Suprapubic skin (tissue), 4 donors: ENCODE measurements around the gene RFC2. TPM values are rescaled to one million over a fixed set of nuclear protein-coding genes. Genes with fewer than 3 reads are reported as not detected.
"Not testable (repeated sequence)": the region's sequence is repeated elsewhere in the genome, so short reads cannot be mapped to it uniquely, and the experiment has no call there.

Experiments
- DNase-seq, 2 donors: peaks; one replicate each; pipeline ENCODE4 v3.0.0-alpha.2; 2019; ENCODE audit warnings: low spot score in 2 of 2
- H3K27ac ChIP-seq: fragments of 200-600 bp; sonication (generic); one replicate; pipeline ENCODE4 v1.5.1; 2019
- H3K27me3 ChIP-seq: fragments of 200-600 bp; sonication (generic); one replicate; pipeline ENCODE4 v1.5.1; 2019
- H3K36me3 ChIP-seq: fragments of 200-600 bp; sonication (generic); one replicate; pipeline ENCODE4 v1.5.1; 2019
- H3K4me1 ChIP-seq: fragments of 200-600 bp; sonication (generic); one replicate; pipeline ENCODE4 v1.5.1; 2019
- H3K4me3 ChIP-seq: fragments of 200-600 bp; sonication (generic); one replicate; pipeline ENCODE4 v1.5.1; 2019; ENCODE audit warnings: mild to moderate bottlenecking
- H3K9me3 ChIP-seq: fragments of 200-600 bp; sonication (generic); one replicate; pipeline ENCODE4 v1.5.1; 2019
- EP300 ChIP-seq: sonication (generic); formaldehyde crosslinking; IDR thresholded peaks from one replicate; pipeline ENCODE4 v1.6.1; 2017; ENCODE audit warnings: antibody characterized with exemption
- POLR2A ChIP-seq, 2 donors: fragments of 450-650 bp; IDR thresholded peaks; one replicate each; pipeline ENCODE4 v1.6.1; 2017; ENCODE audit warnings: antibody characterized with exemption in 2 of 2, mild to moderate bottlenecking in 2 of 2, moderate library complexity in 2 of 2
- POLR2AphosphoS5 ChIP-seq, 3 donors: sonication (generic); formaldehyde crosslinking; IDR thresholded peaks; one replicate each; pipeline ENCODE4 v1.6.1; 2017; ENCODE audit warnings: antibody characterized with exemption in 3 of 3
- WGBS: methylation state at CpG from one replicate; pipeline ENCODE4 v1.1.5; 2018; 5-methylcytosine and 5-hydroxymethylcytosine counted together
- total RNA-seq, 4 donors: library from RNA; depleted of rRNA; stranded (reverse); fragments of >200 nt; gene quantifications; one replicate each; pipeline ENCODE4 v1.1.0, GENCODE V29; 2016
- TF ChIP-seq, protein P1 (sequence below), 2 donors: fragments of 200-600 bp in 1 of 2; fragments of 450-650 bp in 1 of 2; sonication (generic) in 1 of 2; IDR thresholded peaks; one replicate each; pipeline ENCODE4 v1.5.1; 2016 to 2019; ENCODE audit warnings: antibody characterized with exemption in 2 of 2, mild to moderate bottlenecking in 1 of 2, moderate library complexity in 1 of 2

Gene RFC2
- total RNA-seq, 4 donors from 2014 or later, result 15.0 to 17.2 (median 16.4) TPM

DNA sequence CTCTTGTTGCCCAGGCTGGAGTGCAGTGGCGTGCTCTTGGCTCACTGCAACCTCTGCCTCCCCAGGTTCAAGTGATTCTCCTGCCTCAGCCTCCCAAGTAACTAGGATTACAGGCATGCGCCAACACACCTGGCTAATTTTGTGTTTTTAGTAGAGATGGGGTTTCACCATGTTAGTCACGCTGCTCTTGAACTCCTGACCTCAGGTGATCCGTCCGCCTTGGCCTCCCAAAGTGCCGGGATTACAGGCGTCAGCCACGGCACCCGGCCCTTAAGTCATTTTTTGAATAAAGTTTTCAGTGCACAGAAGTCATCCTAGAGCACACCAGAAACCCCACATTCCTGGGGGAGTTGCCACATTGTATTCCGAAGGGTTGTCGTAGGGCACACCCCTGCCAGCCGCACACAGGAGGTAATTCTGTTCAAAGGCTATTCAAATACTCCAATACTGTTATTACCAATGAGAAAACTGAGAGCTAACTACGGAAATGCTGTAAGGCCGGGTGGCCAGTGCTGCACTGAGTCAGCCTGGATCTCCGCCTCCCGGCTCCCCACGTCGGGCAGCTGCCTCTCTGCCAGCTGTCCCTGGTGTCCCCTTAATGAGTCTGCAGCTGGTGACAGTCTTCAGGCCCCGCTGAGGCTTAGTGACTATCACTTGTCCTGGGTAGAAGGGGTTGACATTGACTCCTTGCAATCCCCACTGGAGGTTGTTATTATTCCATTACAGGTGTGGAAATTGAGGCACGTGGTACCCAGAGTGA, 8.6 kb upstream of the RFC2 start:
- no peak overlapping the region for H3K27ac ChIP-seq
- no peaks in the 10 kb centered on the region for H3K27me3 ChIP-seq
- TF ChIP-seq POLR2A (IDR thresholded peaks at IDR 0.05) (no peak), EP300 (no peak), POLR2AphosphoS5 (IDR thresholded peaks at IDR 0.05) (no peak)
- TF ChIP-seq, protein P1, sequence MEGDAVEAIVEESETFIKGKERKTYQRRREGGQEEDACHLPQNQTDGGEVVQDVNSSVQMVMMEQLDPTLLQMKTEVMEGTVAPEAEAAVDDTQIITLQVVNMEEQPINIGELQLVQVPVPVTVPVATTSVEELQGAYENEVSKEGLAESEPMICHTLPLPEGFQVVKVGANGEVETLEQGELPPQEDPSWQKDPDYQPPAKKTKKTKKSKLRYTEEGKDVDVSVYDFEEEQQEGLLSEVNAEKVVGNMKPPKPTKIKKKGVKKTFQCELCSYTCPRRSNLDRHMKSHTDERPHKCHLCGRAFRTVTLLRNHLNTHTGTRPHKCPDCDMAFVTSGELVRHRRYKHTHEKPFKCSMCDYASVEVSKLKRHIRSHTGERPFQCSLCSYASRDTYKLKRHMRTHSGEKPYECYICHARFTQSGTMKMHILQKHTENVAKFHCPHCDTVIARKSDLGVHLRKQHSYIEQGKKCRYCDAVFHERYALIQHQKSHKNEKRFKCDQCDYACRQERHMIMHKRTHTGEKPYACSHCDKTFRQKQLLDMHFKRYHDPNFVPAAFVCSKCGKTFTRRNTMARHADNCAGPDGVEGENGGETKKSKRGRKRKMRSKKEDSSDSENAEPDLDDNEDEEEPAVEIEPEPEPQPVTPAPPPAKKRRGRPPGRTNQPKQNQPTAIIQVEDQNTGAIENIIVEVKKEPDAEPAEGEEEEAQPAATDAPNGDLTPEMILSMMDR (IDR thresholded peaks at IDR 0.05), result no peak
- no peaks in the 10 kb centered on the region for H3K9me3 ChIP-seq
- H3K4me3 ChIP-seq, result no peak overlapping the region
- DNase-seq, result no peak
- no peaks in the 10 kb centered on the region for H3K4me1 ChIP-seq
- H3K36me3 ChIP-seq, result no peaks in the 10 kb centered on the region
- WGBS, result 87% methylated on average over 19 of the region's 20 CpGs

DNA sequence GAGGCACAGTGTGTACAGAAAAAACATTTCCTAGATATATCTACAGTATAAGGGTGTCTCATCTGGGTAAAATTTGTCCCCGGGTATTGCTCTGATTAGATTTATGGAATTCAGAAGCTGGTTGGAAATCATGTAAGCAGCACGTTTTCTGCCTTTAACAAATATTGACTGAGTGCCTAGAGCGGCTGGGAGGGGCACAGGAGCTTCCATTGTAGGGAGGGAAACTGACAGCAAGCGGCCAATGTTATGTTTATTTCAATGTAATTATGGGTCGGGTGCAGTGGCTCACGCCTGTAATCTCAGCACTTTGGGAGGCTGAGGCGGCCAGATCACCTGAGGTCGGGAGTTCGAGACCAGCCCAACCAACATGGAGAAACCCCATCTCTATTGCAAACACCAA, 4.4 kb upstream of the RFC2 start:
- DNase-seq, result no peak
- no peak for TF ChIP-seq POLR2A (IDR thresholded peaks at IDR 0.05)
- no peak for TF ChIP-seq POLR2AphosphoS5 (IDR thresholded peaks at IDR 0.05)
- TF ChIP-seq EP300, result no peak
- TF ChIP-seq, protein P1 (IDR thresholded peaks at IDR 0.05), result no peak
- Histone ChIP-seq H3K27ac (no peak overlapping the region), H3K4me1 (peaks cover 14% of the 10 kb centered on the region), H3K4me3 (no peak overlapping the region), H3K27me3 (no peaks in the 10 kb centered on the region), H3K36me3 (no peaks in the 10 kb centered on the region), H3K9me3 (no peaks in the 10 kb centered on the region)
- WGBS, result 81% methylated on average over 9 of the region's 9 CpGs

DNA sequence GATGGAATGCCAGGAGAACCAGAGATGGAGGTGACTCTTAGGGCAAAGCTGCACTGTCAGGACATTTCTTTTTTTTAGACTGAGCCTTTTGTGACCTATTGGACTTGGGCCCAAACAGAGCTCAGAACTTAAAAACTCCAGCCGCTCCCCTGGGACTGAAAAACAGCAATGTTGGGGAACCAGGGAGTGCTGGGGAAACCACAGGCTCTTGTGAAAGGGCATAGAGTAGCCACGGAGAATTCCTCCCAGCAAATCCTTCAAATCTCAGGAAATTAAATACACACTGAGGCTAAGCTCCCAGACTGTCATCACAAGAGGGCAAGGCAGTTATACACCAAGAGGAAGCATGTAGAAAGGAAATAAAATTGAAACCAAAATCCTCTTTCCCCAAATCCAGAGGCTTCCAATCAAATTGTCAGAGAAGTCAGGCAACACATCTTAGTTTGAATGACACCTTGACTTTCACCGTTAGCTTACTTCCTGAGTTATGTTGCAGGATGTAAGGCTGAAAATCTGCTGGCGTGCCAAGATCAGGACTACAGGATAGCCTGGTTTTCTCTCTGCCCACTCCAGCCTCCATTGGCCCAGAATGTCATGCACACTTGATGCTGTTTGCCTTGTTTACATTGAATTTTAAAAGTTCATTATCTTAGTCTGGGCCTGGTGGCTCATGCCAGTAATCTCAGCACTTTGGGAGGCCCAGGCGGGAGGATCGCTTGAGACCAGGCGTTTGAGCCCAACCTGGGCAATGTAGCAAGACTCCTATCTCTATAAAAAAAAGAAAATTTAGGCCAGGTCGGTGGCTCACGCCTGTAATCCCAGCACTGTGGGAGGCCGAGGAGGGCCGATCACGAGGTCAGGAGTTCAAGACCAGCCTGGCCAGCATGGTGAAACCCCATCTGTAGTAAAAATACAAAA, 2.6 kb upstream of the RFC2 start:
- no peaks in the 10 kb centered on the region for H3K27me3 ChIP-seq
- no peaks in the 10 kb centered on the region for H3K9me3 ChIP-seq
- WGBS, result 83% methylated on average over 12 of the region's 12 CpGs
- no peaks in the 10 kb centered on the region for H3K36me3 ChIP-seq
- peaks cover 24% of the 10 kb centered on the region for H3K4me1 ChIP-seq
- TF ChIP-seq POLR2AphosphoS5 (IDR thresholded peaks at IDR 0.05) (no peak), EP300 (no peak)
- TF ChIP-seq, protein P1 (IDR thresholded peaks at IDR 0.05), result no peak
- H3K4me3 ChIP-seq, result no peak overlapping the region
- no peak for DNase-seq
- no peak overlapping the region for H3K27ac ChIP-seq

DNA sequence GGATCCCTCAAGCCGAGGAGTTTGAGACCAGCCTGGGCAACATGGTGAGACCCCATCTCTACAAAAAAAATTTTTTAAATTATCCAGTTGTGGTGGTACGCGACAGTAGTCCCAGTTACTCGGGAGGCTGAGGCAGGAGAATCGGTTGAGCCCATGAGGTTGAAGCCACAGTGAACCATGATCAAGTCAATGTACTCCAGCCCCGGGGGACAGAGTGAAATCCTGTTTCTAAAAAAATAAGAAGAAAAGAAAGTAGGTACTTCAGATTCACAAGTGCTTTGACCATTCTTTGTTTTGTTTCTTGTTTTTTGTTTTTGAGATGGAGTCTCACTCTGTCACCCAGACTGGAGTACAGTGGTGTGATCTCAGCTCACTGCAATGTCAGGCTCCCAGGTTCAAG, 1.3 kb upstream of the RFC2 start:
- H3K27ac ChIP-seq, result not testable (repeated sequence)

DNA sequence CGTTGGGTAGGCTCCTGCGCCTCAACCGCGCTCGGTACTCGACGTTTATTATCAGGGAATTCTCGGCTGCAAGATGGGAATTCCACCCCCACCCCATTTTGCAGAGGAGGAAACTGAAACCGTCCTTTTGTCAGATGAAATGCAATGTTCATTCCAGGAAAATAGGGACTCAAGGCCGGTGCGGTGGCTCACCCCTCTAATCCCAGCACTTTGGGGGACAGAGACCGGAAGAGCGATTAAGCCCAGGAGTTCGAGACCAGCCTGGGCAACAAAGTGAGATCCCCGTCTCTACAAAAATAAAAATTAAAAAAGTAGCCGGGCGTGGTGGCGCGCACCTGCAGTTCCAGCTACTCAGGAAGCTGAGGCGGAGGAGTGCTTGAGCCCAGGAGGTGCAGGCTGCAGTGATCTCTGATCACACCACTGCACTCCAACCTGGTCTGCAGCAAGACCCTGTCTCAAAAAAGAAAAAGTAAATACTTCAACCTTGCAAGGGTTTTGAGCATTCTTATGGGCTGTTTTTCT, 720 bp upstream of the RFC2 start:
- WGBS, result 18% methylated on average over 20 of the region's 20 CpGs

More for the DNA sequence above, 1.3 kb upstream of the RFC2 start:
- not testable (repeated sequence) for H3K4me3 ChIP-seq, DNase-seq, H3K9me3 ChIP-seq, H3K27me3 ChIP-seq
- H3K36me3 ChIP-seq, result peaks cover 10% of the 10 kb centered on the region
- peaks cover 24% of the 10 kb centered on the region for H3K4me1 ChIP-seq
- 91% methylated on average over 6 of the region's 6 CpGs for WGBS

DNA sequence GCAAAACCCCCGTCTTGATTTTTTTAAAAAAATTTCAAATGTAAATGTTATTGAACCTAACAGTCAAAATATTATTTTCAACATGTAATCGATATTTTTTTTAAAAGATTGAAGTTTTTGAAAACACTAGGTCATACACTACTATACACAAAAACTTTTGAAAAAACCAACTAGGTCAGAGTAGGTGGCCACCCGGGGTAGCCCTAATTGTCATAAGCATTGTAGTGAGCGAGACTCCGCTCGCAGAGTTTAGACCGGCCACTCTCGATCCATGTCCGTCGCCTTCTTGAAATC, 417 bp downstream of the RFC2 start:
- H3K9me3 ChIP-seq, result no peaks in the 10 kb centered on the region
- WGBS, result under 1% methylated on average over 10 of the region's 10 CpGs
- H3K27ac ChIP-seq, result peak overlapping the region; percentile 95
- peaks cover 27% of the 10 kb centered on the region for H3K36me3 ChIP-seq
- no peaks in the 10 kb centered on the region for H3K27me3 ChIP-seq
- no peak for TF ChIP-seq POLR2AphosphoS5 (IDR thresholded peaks at IDR 0.05)
- no peak for TF ChIP-seq POLR2A (IDR thresholded peaks at IDR 0.05)
- TF ChIP-seq EP300, result no peak
- TF ChIP-seq, protein P1 (IDR thresholded peaks at IDR 0.05), result no peak
- peaks cover 24% of the 10 kb centered on the region for H3K4me1 ChIP-seq
- peak overlapping the region; percentile 93 for H3K4me3 ChIP-seq
- DNase-seq, result no peak

More for the DNA sequence above, 720 bp upstream of the RFC2 start:
- peaks cover 16% of the 10 kb centered on the region for H3K36me3 ChIP-seq
- peak overlapping the region; percentile 95 for H3K27ac ChIP-seq
- no peaks in the 10 kb centered on the region for H3K27me3 ChIP-seq
- no peak for TF ChIP-seq POLR2A (IDR thresholded peaks at IDR 0.05)
- H3K9me3 ChIP-seq, result no peaks in the 10 kb centered on the region
- no peak for DNase-seq
- H3K4me1 ChIP-seq, result peaks cover 24% of the 10 kb centered on the region
- H3K4me3 ChIP-seq, result peak overlapping the region; percentile 93
